ENCODE data around the gene CHD6. TPM values are rescaled to one million over a fixed set of nuclear protein-coding genes. Genes with fewer than 3 reads are reported as not detected.

CHD6 gene
- polyA plus RNA-seq, 1 donor (not counting 4 experiments of a cell fraction or from before 2014, with no cell fraction given), result 6.8 TPM

DNA sequence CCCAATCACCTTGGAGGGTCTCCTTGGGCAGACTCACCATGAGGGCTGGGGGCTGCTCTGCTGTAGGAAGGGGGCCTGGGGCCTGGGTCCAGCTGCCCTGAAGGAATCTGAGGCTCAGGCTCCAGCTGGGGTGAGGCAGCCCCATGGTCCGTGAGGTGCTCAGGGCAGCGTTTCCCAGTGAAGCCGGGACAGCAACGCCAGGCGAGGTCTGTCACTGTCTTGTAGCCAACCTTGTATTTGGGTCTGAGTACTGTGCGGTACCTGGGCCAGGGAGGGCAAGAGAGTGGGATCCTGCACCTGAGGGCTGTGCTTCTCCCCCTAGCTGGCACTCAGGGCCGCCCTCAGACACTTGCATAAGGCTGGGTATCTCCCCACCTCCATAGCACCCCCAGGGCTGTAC is 254.6 kb downstream of the CHD6 start:
- no peaks in the 10 kb centered on the region for H3K4me1 ChIP-seq (ENCODE audit: control insufficient read depth, extremely low read depth, insufficient read depth, low read length)
- no peaks in the 10 kb centered on the region for H3K9me3 ChIP-seq (ENCODE audit: control insufficient read depth, low read depth, low read length)
- H3K79me2 ChIP-seq (ENCODE audit: control insufficient read depth, insufficient read depth, low read length), result no peaks in the 10 kb centered on the region
- peaks cover 0 to 4% of the 10 kb centered on the region in 2 experiments for H3K36me3 ChIP-seq (ENCODE audit: control insufficient read depth in 2 of 2, extremely low read depth in 1 of 2, insufficient read depth in 2 of 2, low read length in 2 of 2)
- H3K27me3 ChIP-seq (ENCODE audit: control insufficient read depth, extremely low read depth, insufficient read depth, low read length), result peaks cover 41% of the 10 kb centered on the region
- TF ChIP-seq, protein P1, sequence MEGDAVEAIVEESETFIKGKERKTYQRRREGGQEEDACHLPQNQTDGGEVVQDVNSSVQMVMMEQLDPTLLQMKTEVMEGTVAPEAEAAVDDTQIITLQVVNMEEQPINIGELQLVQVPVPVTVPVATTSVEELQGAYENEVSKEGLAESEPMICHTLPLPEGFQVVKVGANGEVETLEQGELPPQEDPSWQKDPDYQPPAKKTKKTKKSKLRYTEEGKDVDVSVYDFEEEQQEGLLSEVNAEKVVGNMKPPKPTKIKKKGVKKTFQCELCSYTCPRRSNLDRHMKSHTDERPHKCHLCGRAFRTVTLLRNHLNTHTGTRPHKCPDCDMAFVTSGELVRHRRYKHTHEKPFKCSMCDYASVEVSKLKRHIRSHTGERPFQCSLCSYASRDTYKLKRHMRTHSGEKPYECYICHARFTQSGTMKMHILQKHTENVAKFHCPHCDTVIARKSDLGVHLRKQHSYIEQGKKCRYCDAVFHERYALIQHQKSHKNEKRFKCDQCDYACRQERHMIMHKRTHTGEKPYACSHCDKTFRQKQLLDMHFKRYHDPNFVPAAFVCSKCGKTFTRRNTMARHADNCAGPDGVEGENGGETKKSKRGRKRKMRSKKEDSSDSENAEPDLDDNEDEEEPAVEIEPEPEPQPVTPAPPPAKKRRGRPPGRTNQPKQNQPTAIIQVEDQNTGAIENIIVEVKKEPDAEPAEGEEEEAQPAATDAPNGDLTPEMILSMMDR (optimal IDR thresholded peaks at IDR 0.05 in 1 of 3, IDR thresholded peaks at IDR 0.05 in 1 of 3, conservative IDR thresholded peaks at IDR 0.05 in 1 of 3; ENCODE audit: extremely low read depth in 1 of 3, insufficient read depth in 2 of 3, low read length in 3 of 3), result no peak
- no peak for TF ChIP-seq EZH2 (IDR thresholded peaks at IDR 0.05; ENCODE audit: low read length)
- dilution Hi-C loops (cut with MboI; ENCODE audit: extremely low pct_ligation_motif_present, low sequenced_read_pairs), result no loop called here
- H3K9me1 ChIP-seq (ENCODE audit: control insufficient read depth, extremely low read depth, insufficient read depth, low read length), result no peaks in the 10 kb centered on the region
- no peak overlapping the region for H3K27ac ChIP-seq (ENCODE audit: control insufficient read depth, insufficient read depth, low read length)
- FAIRE-seq (no peak), DNase-seq (ENCODE audit: low read depth, low spot score) (no peak)
- no peak overlapping the region for H2AFZ ChIP-seq (ENCODE audit: control insufficient read depth, low read length)
- H4K20me1 ChIP-seq (ENCODE audit: control insufficient read depth, extremely low read depth, insufficient read depth, low read length), result no peaks in the 10 kb centered on the region
- no peak overlapping the region for H3K9ac ChIP-seq (ENCODE audit: control insufficient read depth, extremely low read depth, insufficient read depth, low read length)
- H3K4me2 ChIP-seq (ENCODE audit: control insufficient read depth, extremely low read depth, insufficient read depth, low read depth, low read length), result no peak overlapping the region
- no peak overlapping the region for H3K4me3 ChIP-seq (ENCODE audit: control insufficient read depth in 2 of 3, extremely low read depth in 1 of 3, insufficient read depth in 2 of 3, low read depth in 1 of 3, low read length in 3 of 3)

DNA sequence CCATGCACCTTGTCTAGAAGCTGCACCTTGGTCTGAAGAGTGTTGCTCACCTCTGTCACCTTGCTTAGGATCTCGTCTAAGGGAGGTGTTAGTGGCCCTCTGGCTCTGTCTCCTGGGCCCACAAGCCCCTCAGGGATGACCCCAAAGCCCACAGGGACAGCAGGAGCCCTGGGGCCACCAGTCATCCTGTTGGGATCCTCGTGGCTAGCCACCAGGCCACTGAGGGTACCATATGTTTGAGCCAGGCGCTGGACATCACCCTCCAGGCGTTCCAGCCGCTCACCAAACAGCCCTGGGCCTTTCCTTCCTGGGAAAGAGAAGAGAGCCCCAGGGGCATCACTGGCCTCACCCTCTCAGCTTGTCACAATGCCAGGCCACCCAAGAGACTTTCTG is 255.4 kb downstream of the CHD6 start:
- no peaks in the 10 kb centered on the region for H4K20me1 ChIP-seq (ENCODE audit: control insufficient read depth, extremely low read depth, insufficient read depth, low read length)
- dilution Hi-C loops (cut with MboI; ENCODE audit: extremely low pct_ligation_motif_present, low sequenced_read_pairs), result no loop called here
- H3K4me3 ChIP-seq (ENCODE audit: control insufficient read depth in 2 of 3, extremely low read depth in 1 of 3, insufficient read depth in 2 of 3, low read depth in 1 of 3, low read length in 3 of 3), result no peak overlapping the region
- no peak for TF ChIP-seq EZH2 (IDR thresholded peaks at IDR 0.05; ENCODE audit: low read length)
- TF ChIP-seq, protein P1 (optimal IDR thresholded peaks at IDR 0.05 in 1 of 3, IDR thresholded peaks at IDR 0.05 in 1 of 3, conservative IDR thresholded peaks at IDR 0.05 in 1 of 3; ENCODE audit: extremely low read depth in 1 of 3, insufficient read depth in 2 of 3, low read length in 3 of 3), result no peak
- H3K27me3 ChIP-seq (ENCODE audit: control insufficient read depth, extremely low read depth, insufficient read depth, low read length), result peaks cover 35% of the 10 kb centered on the region
- H3K36me3 ChIP-seq (ENCODE audit: control insufficient read depth in 2 of 2, extremely low read depth in 1 of 2, insufficient read depth in 2 of 2, low read length in 2 of 2), result peaks cover 8 to 10% of the 10 kb centered on the region in 2 experiments
- no peaks in the 10 kb centered on the region for H3K9me1 ChIP-seq (ENCODE audit: control insufficient read depth, extremely low read depth, insufficient read depth, low read length)
- H3K4me1 ChIP-seq (ENCODE audit: control insufficient read depth, extremely low read depth, insufficient read depth, low read length), result no peaks in the 10 kb centered on the region
- no peak overlapping the region for H2AFZ ChIP-seq (ENCODE audit: control insufficient read depth, low read length)
- H3K9ac ChIP-seq (ENCODE audit: control insufficient read depth, extremely low read depth, insufficient read depth, low read length), result no peak overlapping the region
- H3K27ac ChIP-seq (ENCODE audit: control insufficient read depth, insufficient read depth, low read length), result no peak overlapping the region
- H3K79me2 ChIP-seq (ENCODE audit: control insufficient read depth, insufficient read depth, low read length), result no peaks in the 10 kb centered on the region
- FAIRE-seq (no peak), DNase-seq (ENCODE audit: low read depth, low spot score) (no peak)
- H3K9me3 ChIP-seq (ENCODE audit: control insufficient read depth, low read depth, low read length), result no peaks in the 10 kb centered on the region
- no peak overlapping the region for H3K4me2 ChIP-seq (ENCODE audit: control insufficient read depth, extremely low read depth, insufficient read depth, low read depth, low read length)

Data from keratinocyte (primary cell).